SK-N-MC (cell line): ENCODE measurements around the gene GULP1.

Experiments
- EZH2 ChIP-seq: fragments of 200-600 bp; sonication (generic); IDR thresholded peaks from one replicate; pipeline ENCODE4 v1.6.1; 2017; ENCODE audit warnings: antibody characterized with exemption
- POLR2AphosphoS5 ChIP-seq: IDR thresholded peaks from 2 replicates; pipeline ENCODE4 v1.6.1; 2012; ENCODE audit warnings: mild to moderate bottlenecking, low read depth, low read length, borderline replicate concordance

GRCh38 chr2:188582211-188582610 lies 290.5 kb downstream of the GULP1 start:
- TF ChIP-seq POLR2AphosphoS5 (no peak), EZH2 (no peak)
